SK-N-SH treated with all-trans-retinoic acid at 6 μM for 48 hours (cell line): ENCODE results near the gene MAPK14.

ENCODE experiments used
- ATAC-seq: fragments of 200-7000 bp; cut with Tn5 transposase; 3 replicates; pipeline ENCODE4 v1.9.1; 2020; ENCODE audit warnings: mild to moderate bottlenecking, moderate library complexity
- CREB5 ChIP-seq: fragments of 250-450 bp; sonication (Bioruptor Pico); IDR thresholded peaks from 2 replicates; pipeline ENCODE4 v1.5.1; 2020; ENCODE audit warnings: low read depth, mild to moderate bottlenecking, moderate library complexity
- CSDC2 ChIP-seq: fragments of 250-450 bp; sonication (Bioruptor Pico); IDR thresholded peaks from 2 replicates; pipeline ENCODE4 v1.5.0; 2020; ENCODE audit warnings: mild to moderate bottlenecking, moderate library complexity
- CSRNP3 ChIP-seq: fragments of 250-450 bp; sonication (Bioruptor Pico); IDR thresholded peaks from 2 replicates; pipeline ENCODE4 v1.5.1; 2021; ENCODE audit warnings: mild to moderate bottlenecking, moderate library complexity
- GLIS3 ChIP-seq: fragments of 250-450 bp; sonication (Bioruptor Pico); IDR thresholded peaks from 2 replicates; pipeline ENCODE4 v1.5.0; 2020; ENCODE audit warnings: mild to moderate bottlenecking, moderate library complexity
- ISL1 ChIP-seq: fragments of 250-450 bp; sonication (Bioruptor Pico); IDR thresholded peaks from 2 replicates; pipeline ENCODE4 v2.1.2; 2022; ENCODE audit warnings: mild to moderate bottlenecking, moderate library complexity
- OSR1 ChIP-seq: fragments of 250-450 bp; sonication (Bioruptor Pico); IDR thresholded peaks from 2 replicates; pipeline ENCODE4 v1.8.0; 2022; ENCODE audit warnings: moderate library complexity, mild to moderate bottlenecking, inconsistent platforms
- PATZ1 ChIP-seq: fragments of 250-450 bp; sonication (Bioruptor Pico); IDR thresholded peaks from 2 replicates; pipeline ENCODE4 v1.8.0; 2020; ENCODE audit warnings: mild to moderate bottlenecking, moderate library complexity, borderline replicate concordance
- POU6F1 ChIP-seq: fragments of 250-450 bp; sonication (Bioruptor Pico); IDR thresholded peaks from 2 replicates; pipeline ENCODE4 v1.8.0; 2021; ENCODE audit warnings: low read depth, mild to moderate bottlenecking, moderate library complexity, borderline replicate concordance
- PPARA ChIP-seq: fragments of 250-450 bp; sonication (Bioruptor Pico); IDR thresholded peaks from 2 replicates; pipeline ENCODE4 v1.5.0; 2020; ENCODE audit warnings: mild to moderate bottlenecking, borderline replicate concordance
- RARB ChIP-seq: fragments of 250-450 bp; sonication (Bioruptor Pico); IDR thresholded peaks from 2 replicates; pipeline ENCODE4 v1.8.0; 2021; ENCODE audit warnings: mild to moderate bottlenecking, moderate library complexity
- SNAI2 ChIP-seq: fragments of 250-450 bp; sonication (Bioruptor Pico); IDR thresholded peaks from 2 replicates; pipeline ENCODE4 v1.5.0; 2020; ENCODE audit warnings: mild to moderate bottlenecking, moderate library complexity
- TCF4 ChIP-seq: fragments of 250-450 bp; sonication (Bioruptor Pico); IDR thresholded peaks from 2 replicates; pipeline ENCODE4 v1.8.0; 2021; ENCODE audit warnings: mild to moderate bottlenecking, moderate library complexity, borderline replicate concordance
- TOX ChIP-seq: fragments of 250-450 bp; sonication (Bioruptor Pico); IDR thresholded peaks from 2 replicates; pipeline ENCODE4 v1.8.0; 2021; ENCODE audit warnings: mild to moderate bottlenecking, moderate library complexity, borderline replicate concordance
- ZC3H10 ChIP-seq: fragments of 250-450 bp; sonication (Bioruptor Pico); IDR thresholded peaks from 2 replicates; pipeline ENCODE4 v1.5.1; 2021; ENCODE audit warnings: mild to moderate bottlenecking, moderate library complexity
- ZFP3 ChIP-seq: fragments of 250-450 bp; sonication (Bioruptor Pico); IDR thresholded peaks from 2 replicates; pipeline ENCODE4 v1.5.0; 2020; ENCODE audit warnings: mild to moderate bottlenecking, moderate library complexity
- ZFP30 ChIP-seq: fragments of 450-650 bp; formaldehyde crosslinking; IDR thresholded peaks from 2 replicates; pipeline ENCODE4 v1.5.0; 2022; ENCODE audit warnings: mild to moderate bottlenecking, moderate library complexity
- ZNF565 ChIP-seq: fragments of 450-650 bp; formaldehyde crosslinking; conservative IDR thresholded peaks from 2 replicates; pipeline ENCODE4 v1.5.0; 2020; ENCODE audit warnings: low read depth, mild to moderate bottlenecking, moderate library complexity
- ZNF70 ChIP-seq: fragments of 450-650 bp; formaldehyde crosslinking; IDR thresholded peaks from 2 replicates; pipeline ENCODE4 v1.5.0; 2020; ENCODE audit warnings: mild to moderate bottlenecking, moderate library complexity
- ZNF8 ChIP-seq: fragments of 450-650 bp; formaldehyde crosslinking; IDR thresholded peaks from 2 replicates; pipeline ENCODE4 v1.5.0; 2020; ENCODE audit warnings: mild to moderate bottlenecking, moderate library complexity

The MAPK14 gene

GRCh38 chr6:36145495-36145894 is 117.9 kb downstream of the MAPK14 start:
- no peak for ATAC-seq
- TF ChIP-seq PATZ1 (CRISPR knock-in tag) = no peak
- no peak for TF ChIP-seq ZNF565 (CRISPR knock-in tag)
- no peak for TF ChIP-seq CSRNP3 (CRISPR knock-in tag)
- no peak for TF ChIP-seq OSR1
- no peak for TF ChIP-seq POU6F1 (CRISPR knock-in tag)
- no peak for TF ChIP-seq SNAI2 (CRISPR knock-in tag)
- TF ChIP-seq ZNF70 (CRISPR knock-in tag) = no peak
- no peak for TF ChIP-seq ZC3H10 (CRISPR knock-in tag)
- TF ChIP-seq TOX (CRISPR knock-in tag) = no peak
- TF ChIP-seq RARB (CRISPR knock-in tag) = no peak
- no peak for TF ChIP-seq CREB5 (CRISPR knock-in tag)
- no peak for TF ChIP-seq TCF4 (CRISPR knock-in tag)

- ATAC-seq = no peak
These were observed 119.7 kb downstream of the MAPK14 start for GRCh38 chr6:36147294-36147693.

GRCh38 chr6:36149476-36149875 is 121.9 kb downstream of the MAPK14 start:
- no peak for ATAC-seq
- TF ChIP-seq PPARA = no peak
- TF ChIP-seq ZNF565 (CRISPR knock-in tag) = no peak
- no peak for TF ChIP-seq TCF4 (CRISPR knock-in tag)
- no peak for TF ChIP-seq ZNF8 (CRISPR knock-in tag)
- TF ChIP-seq ZFP30 (CRISPR knock-in tag) = no peak
- no peak for TF ChIP-seq ZFP3 (CRISPR knock-in tag)
- no peak for TF ChIP-seq ISL1 (CRISPR knock-in tag)
- TF ChIP-seq PATZ1 (CRISPR knock-in tag) = no peak
- TF ChIP-seq CSRNP3 (CRISPR knock-in tag) = no peak
- no peak for TF ChIP-seq GLIS3 (CRISPR knock-in tag)
- TF ChIP-seq ZNF70 (CRISPR knock-in tag) = no peak
- no peak for TF ChIP-seq SNAI2 (CRISPR knock-in tag)
- TF ChIP-seq OSR1 = no peak
- no peak for TF ChIP-seq CREB5 (CRISPR knock-in tag)
- TF ChIP-seq, all 23 proteins: peak for 0

More at GRCh38 chr6:36147294-36147693, 119.7 kb downstream of the MAPK14 start:
- TF ChIP-seq PATZ1 (CRISPR knock-in tag) = no peak
- no peak for TF ChIP-seq CSDC2
- TF ChIP-seq ZFP3 (CRISPR knock-in tag) = no peak
- no peak for TF ChIP-seq TOX (CRISPR knock-in tag)
- TF ChIP-seq ZC3H10 (CRISPR knock-in tag) = no peak
- TF ChIP-seq GLIS3 (CRISPR knock-in tag) = no peak
- TF ChIP-seq TCF4 (CRISPR knock-in tag) = no peak
- no peak for TF ChIP-seq ZNF8 (CRISPR knock-in tag)
